Prostate gland (tissue), 2 donors: ENCODE measurements around the gene APOL2.

ENCODE experiments used
- POLR2AphosphoS5 ChIP-seq: sonication (generic); formaldehyde crosslinking; IDR thresholded peaks from one replicate; pipeline ENCODE4 v1.6.1; 2017; ENCODE audit warnings: antibody characterized with exemption
- TF ChIP-seq, protein P1 (sequence below), 4 experiments: fragments of 200-600 bp in 2 of 4; fragments of 450-650 bp in 2 of 4; sonication (generic) in 2 of 4; IDR thresholded peaks; 1 replicate in 3 of 4; 2 replicates in 1 of 4; pipeline ENCODE4 v1.5.1; 2016 to 2019; ENCODE audit warnings: antibody characterized with exemption in 4 of 4, mild to moderate bottlenecking in 2 of 4, moderate library complexity in 2 of 4

DNA sequence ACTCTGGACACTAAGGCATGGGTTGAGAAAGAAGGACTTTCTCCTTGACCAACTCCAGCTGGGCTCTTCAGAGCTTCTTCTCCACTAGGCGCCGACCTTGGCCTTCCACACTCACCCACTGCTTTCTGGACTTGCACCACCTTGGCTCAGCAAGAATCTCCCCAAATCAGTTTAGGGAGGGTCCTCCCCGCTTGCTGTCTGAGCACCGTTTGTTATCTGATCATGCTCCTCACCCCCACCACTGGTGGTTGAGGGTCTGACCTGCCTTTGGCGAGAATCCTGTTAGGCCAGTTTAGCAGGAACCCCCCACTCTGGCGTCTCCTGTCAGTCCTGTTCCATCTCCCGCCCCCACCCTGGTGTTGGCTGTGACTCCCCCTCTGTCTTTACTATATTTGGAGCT, 10.4 kb downstream of the APOL2 start:
- TF ChIP-seq, protein P1, sequence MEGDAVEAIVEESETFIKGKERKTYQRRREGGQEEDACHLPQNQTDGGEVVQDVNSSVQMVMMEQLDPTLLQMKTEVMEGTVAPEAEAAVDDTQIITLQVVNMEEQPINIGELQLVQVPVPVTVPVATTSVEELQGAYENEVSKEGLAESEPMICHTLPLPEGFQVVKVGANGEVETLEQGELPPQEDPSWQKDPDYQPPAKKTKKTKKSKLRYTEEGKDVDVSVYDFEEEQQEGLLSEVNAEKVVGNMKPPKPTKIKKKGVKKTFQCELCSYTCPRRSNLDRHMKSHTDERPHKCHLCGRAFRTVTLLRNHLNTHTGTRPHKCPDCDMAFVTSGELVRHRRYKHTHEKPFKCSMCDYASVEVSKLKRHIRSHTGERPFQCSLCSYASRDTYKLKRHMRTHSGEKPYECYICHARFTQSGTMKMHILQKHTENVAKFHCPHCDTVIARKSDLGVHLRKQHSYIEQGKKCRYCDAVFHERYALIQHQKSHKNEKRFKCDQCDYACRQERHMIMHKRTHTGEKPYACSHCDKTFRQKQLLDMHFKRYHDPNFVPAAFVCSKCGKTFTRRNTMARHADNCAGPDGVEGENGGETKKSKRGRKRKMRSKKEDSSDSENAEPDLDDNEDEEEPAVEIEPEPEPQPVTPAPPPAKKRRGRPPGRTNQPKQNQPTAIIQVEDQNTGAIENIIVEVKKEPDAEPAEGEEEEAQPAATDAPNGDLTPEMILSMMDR (IDR thresholded peaks at IDR 0.05): no peak
- no peak for TF ChIP-seq POLR2AphosphoS5
